ENCODE data around the gene PLEKHG3.
A peak's percentile ranks its signal among the peaks of the same experiment; 100 is the strongest.

Gene PLEKHG3

DNA sequence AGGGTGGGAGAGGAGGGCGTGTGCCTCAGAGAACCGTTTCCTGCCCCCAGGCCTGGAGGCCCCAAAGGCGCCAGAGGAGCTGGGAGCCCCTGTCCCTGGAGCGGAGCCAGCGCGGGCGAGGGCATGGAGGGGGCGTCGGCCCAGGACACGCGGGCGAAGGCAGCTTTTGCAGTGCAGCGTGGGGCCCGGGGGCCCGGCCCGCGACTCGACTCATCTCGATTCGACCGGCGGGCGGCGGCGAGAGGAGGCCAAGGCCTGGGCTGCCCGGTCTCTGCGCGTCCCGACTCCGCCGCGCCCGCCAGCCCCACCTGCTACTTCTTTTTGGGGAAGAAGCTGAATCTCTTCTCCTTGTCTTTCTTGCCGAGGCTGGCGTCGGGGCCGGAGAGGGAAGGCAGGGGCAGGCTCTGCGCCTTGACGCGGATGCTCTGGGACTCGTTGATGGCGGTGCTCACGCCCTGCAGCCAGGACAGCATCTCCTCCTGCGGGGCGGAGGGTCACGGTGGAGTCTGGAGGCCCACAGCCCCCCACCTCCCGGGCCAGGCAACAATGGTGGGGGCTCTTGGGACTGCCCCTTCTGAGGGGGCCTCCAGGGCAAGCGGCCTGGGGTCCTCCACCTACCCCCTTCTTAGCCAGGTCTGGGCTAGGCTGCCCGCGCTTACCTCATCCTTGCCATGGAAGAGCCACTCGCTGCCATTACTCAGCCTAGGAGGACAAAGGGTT is 44.9 kb downstream of the PLEKHG3 start:
- no peak for DNase-seq

DNA sequence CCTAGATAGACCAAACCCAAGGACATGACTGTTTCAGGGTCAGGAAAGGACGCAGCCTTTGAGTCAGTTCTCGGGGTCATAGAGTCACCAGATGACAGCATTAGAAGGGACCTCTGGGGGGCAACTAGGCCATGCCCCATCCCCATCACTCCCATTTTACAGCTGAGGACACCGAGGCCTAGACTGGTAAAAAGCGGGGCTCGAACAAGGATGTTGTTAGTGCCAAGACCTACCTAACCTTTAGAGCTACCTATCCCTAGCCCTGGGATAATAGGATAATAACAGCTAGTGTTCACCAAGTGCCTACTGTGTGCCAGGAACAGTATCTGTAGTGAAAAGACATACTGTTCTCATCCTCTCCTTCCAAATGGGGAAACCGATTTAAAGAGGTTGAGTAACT is 48.7 kb downstream of the PLEKHG3 start:
- no peak for DNase-seq

DNA sequence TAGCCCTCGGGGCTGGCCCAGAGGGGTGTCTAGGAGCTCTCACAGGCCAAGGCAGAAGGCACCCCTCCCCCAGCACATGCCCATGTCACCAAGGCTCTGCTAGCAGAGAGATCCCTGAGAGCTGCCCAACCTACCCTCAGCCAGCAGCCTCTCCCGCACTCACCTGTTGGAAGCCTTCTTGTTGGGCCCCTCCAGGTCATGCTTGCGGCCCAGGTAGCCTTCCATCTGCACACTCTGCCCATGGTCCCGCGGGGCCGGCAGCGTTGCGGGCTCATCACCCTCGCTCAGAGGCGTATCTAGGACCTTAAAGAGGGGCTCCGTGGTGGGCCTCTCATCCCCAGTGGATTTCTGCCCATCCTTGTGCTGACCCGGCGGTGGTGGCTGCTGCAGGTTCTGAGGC is 49.1 kb downstream of the PLEKHG3 start:
- no peak for DNase-seq

DNA sequence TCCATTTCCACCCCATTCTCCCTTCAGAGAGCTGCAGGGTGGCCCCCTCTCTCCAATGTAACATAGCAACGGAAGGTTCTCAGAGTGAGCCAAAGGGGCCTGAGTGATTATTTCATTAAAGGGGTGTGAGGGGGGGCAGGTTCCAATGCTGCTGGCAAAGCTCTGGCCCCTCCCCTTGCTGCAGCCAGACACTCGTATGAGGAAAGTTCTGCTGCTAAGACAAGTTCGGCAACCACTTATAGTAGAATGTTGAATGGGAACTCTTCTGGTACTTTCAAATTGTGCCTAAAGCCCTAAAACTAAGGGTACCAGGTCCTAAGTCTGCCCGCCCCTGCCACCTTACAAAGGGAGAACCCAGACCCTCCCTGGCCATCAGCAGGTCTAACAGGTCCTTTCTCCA is 49.8 kb downstream of the PLEKHG3 start:
- DNase-seq, result no peak

DNA sequence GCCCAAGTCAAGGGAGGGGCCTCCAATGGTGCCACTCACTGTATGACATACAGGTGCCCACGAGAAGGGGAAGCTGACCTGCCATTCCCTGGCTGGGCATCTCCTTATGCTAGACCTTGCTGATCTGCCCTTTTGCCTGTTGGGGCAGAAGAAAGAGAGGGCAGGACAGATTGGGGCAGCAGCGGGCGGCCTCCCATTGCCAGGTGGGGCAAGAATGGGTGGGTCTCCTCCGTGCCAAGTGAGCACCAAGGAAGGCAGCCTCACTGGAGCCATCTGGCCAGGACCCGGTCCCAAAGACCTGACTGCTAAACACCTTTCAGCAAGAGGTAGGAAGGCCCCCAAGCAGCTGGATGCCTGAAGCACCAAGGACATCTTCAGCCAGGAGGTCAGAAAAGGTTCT is 50.5 kb downstream of the PLEKHG3 start:
- DNase-seq, result no peak

DNA sequence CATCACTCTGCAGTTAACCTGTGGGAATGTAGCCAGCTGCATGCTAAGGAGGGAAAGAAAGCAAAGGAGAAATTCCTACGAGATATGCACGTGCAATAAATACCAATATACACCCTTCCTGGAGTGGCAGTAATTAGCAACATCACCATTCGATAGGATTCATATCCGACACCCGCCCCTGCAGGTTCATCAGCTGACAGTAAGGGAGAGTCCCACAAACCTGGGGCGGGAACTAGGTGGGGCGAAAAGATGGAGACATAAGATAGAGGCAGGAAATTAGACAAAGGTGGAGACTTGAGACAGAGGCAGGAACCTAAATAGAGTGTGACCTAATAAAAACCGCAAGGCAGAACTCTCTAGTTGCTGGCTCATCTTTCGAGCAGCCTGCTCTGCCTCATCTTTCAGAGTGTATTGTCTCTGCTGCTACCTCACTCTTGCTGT is 51.6 kb downstream of the PLEKHG3 start:
- no peak for DNase-seq

DNA sequence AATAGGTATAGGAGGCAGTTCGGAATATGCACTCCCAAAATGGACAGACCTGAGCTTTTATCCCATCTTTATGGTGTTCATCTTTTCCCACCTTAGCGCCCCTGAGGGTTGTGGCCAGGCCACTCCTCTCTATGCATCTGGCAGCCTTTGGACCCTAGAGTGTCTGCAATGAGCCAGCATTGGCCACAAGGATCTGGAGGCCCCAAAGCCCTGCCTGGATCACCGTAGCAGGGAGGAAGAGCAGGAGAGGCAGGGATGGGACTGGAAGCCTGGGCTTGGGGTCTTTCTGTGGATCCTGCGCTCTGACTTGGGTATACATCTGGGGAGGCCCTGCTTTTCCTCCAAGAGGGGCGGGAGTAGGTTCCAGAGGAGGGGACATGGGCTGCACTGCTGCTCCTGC is 52.5 kb downstream of the PLEKHG3 start:
- DNase-seq, result no peak

DNA sequence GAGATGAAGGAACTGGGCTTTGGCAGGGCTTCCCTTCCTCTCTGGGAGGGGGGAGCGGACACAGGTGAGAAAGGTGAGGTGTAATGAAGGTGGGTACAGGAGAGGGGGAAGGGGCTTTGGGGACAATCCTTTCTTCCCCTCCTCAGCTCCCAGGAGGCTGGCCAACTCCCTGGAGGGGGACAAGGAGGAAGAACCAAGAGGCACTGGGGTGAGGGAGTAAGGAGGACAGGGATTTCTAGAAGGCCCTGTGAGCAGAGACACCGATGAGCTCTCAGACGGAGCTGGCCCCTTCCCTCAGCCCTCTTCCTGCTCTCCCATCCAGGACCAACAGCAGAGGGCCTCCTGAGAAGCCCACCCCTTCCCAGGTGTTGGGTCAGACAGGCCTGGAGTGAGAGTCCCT is 53.4 kb downstream of the PLEKHG3 start:
- DNase-seq, result no peak

DNA sequence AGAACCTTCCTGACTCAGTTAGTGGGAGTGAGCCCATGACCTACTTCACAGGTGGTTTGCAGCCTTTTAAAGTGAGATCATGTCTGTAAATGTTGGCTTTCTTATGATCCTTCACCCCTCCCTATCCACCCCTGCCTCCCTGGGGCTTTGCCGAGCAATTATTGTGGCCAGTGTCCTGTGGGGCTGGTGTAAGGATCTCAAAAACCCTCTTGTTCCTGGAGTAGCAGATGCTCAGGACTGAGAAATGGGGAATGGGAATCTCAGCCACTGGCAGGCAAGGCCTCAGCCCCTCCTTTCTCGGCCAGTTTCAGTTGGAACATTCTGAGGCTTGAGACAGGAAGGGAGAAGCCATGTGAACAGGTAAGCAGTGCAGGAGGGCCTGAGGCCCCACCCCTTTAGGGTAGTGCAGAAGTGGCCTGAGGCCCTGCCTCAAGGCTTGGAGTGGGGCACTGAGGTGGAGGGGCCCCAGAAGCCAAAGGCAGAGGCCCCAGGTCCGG is 53.8 kb downstream of the PLEKHG3 start:
- DNase-seq, result no peak

DNA sequence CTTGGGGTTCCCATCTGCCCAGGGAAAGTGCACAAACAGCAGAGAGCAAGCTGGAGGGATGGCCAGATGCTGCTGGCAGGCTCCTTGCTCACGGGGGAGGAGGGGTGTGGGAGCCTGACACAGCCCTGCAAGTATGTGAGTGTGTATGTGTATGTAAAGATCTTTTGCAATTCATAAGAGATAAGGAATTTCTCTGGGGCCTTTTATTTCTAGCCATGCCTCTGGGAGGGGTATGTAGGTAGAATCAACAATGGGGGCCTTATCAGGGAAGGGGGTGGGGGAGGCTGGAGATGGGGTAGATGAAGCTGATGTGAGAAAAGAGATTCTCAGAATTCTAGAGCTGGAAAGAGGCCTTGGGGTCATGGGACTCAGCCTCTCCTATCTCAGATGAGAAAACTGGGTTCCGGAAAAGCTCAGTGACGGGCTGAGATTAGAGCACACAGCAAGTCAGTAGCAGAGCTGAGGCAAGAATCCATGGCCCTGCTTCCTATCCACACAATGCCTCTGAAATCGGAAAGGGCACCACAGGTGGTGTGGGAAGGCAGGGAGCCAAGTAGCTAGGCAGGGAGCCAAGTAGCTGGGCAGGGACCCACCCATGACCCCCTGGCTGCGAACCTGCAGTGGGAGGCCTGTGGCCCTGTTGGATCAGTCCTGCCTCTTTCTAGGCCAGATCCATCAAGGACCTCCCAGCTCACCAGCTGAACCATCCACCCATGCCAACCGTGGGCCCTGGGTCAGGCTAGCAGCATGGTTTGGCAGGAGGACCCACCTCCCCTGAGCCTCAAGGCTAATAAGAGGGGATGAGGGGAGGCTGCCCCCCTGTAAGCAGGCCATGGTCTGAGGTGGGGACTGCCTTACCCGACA is 54.7 kb downstream of the PLEKHG3 start:
- peak; percentile 87 for DNase-seq

DNA sequence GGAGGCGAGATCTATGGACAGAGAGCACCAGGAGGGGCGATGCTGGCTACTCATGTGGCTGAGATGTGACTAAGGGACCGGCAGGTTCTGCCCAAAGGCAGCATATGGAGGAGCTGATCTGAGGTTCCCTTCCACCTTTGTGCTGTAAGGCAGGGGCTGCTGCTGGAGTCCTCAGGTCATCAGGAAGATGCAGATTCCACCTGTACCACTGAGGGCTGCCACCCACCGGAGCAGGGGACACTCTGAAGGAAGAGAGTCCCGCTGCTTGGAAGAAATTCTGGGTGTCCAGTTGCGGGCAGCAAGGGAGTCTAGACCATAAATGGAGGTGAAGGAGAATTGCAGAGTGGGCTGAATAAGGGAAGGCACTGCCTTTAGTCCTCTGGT is 55.3 kb downstream of the PLEKHG3 start:
- no peak for DNase-seq

DNA sequence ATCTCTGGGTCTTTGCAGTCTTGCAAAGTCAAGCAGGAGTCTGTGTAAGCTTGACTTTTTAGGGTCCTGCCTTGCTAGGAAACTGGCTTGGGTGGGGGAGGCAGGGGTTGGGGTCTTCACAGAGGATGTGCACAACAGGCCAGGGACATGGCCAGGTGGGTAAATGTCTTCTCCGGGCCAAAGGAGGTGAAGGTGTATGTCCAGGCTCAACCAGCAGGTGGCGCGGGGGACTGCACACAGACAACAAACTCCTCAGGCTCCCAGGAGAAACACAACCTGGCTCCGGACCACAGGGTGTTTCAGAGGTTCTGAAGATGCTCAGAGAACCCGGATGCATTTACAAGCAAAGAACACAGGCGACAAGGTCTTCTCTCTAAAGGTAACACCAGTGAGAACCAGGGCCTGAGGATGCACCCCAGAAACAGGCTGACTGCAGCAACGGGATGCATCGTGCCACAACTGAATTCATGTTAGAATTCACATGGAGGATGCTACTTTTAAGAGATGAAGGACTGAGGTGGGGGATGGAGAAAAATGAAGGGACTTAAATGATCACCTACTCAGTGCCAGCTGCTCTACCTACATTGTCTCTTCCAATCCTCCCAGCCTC is 56.0 kb downstream of the PLEKHG3 start:
- peak; percentile 22 for DNase-seq

DNA sequence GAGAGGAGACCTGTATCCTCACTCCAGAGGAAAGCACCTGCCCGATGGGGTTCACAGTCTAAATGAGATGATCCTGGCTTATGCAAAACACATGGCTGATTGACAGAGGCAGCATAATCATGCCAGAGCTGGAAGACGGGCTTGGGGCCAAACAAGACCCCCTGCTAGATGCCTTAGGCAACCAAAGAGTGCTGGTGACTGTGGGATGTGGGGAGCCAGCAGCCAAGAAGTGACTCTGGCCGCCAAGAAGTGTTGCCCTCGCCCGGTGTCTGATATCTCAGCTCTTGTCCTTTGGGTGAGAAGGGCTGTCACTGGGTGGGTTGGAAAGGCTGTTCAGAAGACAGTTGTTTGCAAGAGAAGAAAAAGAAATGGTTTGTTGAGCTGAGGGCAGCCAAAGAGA is 56.7 kb downstream of the PLEKHG3 start:
- DNase-seq, result no peak

DNA sequence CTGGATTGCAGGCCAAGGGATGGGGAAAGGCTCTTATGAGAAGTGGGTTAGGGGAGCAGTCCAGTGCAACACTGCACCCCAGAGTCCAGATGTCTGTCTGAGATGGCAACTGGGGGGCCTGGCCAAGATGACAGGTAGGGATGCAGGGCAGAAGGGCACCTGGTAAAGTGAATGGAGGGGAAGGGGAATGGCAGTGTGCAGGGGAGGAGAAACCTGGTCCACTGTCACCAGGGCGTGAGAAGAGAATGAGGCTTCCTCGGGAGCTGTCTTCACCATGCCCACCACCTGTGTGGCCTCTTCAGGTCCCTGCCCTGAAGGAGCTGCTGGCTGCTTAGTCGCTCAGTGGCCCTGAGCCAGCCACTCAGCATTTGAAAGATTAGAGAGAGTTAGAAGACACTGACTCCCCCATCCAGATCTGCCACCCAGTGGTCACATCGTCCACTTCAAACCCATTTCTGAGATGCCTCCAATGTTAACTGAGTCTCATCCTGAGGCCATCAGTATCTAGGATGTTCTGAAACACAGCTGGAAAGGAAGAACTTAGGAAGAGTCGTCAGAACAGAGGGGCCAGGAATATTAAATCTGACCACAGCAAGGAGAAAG is 57.3 kb downstream of the PLEKHG3 start:
- DNase-seq, result no peak

DNA sequence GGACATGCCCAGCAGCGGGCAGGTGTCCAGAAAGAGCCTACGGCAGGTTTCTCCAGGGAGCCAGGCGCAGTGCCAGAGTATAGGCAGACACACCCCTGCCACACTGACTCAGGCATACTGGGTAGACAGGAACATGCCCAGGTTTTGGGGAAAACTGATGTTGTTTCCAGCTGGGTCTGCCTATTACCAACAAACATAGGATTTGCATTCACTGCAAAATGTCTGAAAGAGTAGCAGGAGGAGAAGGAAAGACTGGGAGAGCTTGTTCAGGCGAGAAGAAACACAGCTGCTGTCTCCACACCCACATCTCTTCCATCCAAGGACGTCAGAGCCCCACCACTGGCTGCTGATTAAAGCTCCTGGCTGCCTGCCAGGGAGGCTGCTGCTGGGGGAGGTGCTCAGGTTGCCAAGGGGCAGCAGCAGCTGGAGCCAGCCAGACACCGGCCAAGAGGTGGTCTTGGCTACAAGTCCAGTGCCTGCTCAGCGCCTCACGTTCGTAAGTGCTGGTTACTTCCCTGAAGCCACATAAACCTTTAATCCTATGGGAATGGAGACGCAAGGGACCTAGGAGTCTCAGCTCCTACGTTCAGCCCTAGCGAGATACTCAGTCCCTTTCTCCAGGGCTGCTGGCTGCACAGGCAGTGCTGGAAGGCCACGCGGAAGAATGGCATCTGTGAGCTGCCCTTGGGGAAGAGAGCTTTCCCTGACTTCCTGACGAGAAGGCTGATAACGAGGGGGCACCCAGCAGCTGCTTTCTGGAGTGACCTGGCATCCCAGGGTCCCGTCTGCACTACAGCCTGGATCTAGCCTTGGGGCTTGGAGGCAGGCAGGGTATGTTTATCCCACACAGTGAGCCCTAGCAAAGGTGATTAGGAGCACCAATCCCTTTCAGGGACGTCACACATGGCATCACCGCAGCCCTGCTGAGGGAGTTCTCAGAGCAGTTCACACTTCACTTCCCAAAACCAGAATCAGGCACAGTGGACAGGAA is 58.1 kb downstream of the PLEKHG3 start:
- peak; percentile 67 for DNase-seq

DNA sequence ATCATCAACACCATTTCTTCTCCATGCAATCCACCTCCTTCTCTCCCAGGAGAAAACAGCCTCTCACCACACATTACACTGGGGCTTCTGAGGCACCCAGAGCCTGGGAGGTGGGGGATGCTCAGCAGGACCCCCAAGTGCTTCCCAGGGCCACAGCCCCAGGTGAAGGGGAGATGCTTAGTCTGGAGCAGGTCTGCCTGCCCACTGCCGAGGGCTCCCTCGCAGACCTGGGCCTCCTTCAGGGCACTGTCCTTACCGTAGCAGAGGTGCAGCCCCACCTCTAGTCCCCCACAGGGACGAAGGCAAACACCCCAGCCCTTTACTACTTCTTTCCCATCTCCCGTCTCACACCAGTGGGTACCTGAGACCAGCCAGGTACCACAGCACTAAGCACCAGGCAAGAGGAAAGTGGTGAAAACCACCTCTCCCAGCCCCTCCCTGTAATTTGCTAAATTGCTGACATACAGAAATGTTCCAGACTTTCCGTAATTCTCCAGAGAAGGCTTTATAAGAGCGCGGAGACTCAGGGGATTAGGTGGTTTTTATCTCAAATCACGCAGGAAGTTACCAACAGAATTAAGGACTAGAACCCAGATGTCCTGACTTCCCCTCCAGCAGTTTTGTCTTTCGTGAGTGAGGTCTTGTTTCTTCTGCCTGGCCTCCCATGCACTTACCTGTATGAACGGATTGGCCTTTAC is 59.0 kb downstream of the PLEKHG3 start:
- DNase-seq, result no peak

DNA sequence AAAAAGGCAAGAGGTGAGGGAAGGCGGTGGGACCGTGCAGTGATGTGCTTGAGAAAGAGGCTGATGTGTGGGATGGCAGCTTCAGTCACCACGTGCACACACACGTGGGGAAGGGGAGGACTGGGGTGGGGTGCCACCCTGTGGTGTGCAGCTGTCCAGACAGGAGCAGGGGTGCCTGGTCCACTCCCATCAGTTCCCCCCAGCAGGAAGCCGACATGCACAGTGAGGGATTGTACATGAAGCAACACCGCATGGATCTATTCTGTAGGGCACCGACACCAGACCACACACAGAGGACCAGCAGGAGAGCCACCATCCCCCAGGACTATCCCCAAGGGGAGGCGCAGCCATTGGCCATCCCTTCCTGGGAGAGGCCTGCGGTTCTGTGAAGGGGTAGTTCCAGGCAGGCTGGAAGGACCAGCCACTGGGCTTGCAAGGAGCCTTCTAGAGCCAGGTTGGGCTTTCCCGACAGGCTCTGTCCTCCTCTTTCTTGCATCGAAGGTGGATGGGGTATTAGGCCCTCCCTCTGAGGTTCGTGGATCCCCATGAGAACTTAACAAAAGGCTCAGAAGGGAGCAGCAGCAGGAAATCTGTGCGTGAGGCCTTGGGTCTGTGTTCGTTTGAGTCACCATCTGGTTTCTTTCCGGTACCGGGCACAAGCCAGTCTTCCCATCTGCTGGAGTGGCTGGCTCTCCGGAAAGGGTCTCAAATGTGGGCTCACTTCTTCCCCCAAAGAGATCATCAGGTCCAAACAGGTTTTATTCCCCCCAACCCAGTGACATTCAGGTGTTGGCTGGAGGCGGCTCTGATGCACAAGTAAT is 59.8 kb downstream of the PLEKHG3 start:
- peak; percentile 37 for DNase-seq

DNA sequence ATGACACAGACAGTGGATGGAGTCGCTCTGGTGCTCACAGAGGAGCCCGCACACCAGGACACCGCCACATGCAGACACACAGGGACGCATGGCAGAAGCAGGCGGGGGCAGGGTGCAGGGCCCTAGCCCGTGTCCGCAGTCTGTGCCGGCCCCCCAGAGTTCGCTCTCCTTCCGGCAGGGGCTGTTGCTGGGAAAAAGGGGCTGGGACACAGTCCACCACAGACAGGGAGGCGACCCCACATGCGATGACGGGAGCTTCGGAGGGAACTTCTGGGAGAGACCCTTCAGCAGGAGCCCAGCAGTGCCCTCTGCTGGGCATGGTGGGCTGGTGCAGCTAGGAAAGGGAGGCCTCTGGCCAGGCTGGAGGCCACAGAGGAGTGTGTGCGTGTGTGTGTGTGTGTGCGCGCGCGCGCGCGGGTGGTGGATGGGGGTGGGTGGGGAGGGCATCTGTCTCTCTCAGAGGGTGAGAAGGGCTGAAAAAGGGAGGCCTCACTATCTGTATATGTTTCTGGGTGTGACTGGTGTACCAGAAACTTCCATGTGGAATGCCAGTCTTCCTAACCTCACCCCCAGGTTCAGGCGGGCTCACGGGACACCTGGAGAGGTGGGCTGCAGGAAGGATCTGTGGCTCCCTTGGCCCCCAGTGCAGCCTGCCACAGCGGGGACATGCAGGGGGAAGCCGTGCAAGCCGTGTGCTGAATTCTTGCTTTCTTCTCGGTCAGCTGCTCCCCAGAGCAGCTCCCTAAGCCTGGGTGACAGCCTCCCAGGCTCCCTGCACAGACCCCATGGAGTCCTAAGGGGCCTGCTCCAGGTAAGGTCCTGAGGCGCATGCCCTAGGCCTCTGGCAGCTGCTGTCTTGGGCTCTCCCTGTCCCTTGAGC is 60.7 kb downstream of the PLEKHG3 start:
- DNase-seq, result peak; percentile 46

DNA sequence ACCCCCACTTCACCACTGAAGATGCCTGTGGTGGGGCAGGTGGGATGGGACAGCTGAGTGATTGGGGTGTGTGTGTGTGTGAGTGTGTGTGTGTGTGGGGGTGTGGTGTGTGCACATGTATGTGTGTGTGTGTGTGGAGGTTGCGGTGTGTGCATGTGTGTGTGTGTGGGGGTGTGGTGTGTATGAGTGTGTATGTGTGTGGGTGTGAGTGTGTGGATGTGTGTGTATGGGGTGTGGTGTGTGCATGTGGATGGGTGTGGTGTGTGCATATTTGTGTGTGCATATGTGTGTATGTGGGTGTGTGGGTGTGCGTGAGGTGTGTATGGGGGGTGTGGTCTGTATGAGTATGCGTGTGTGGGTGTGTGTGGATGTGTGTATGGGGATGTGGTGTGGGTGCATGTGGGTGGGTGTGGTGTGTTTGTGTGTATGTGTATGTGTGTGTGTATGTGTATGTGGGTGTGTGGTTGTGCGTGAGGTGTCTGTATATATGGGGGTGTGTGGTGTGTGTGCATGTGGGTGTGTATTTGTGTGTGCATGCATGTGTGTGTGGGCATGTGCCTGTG is 61.6 kb downstream of the PLEKHG3 start:
- DNase-seq, result no peak

Measured in HCEC 1CT (cell line).